GM19193 (cell line): ENCODE data around the gene SCAMP2.

Experiments used
- POLR2A ChIP-seq: IDR thresholded peaks from 4 replicates; pipeline ENCODE4 v1.6.1; 2011; ENCODE audit not compliant: insufficient read depth, insufficient read length; ENCODE audit errors: extremely low read depth

SCAMP2 gene

GRCh38 chr15:74873036-74873755 is at the start of gene SCAMP2:
Gene SCAMP2, minus strand, starts transcription at chr15:74873365. Its CDS starts 110 bp downstream, at chr15:74873255.
- peak; percentile 88 for TF ChIP-seq POLR2A

GRCh38 chr15:74920456-74920855 is 47.3 kb upstream of the SCAMP2 start:
- no peak for TF ChIP-seq POLR2A

GRCh38 chr15:74917676-74918075 is 44.5 kb upstream of the SCAMP2 start:
- TF ChIP-seq POLR2A = no peak

- no peak for TF ChIP-seq POLR2A
Measured at GRCh38 chr15:74913041-74913440, 39.9 kb upstream of the SCAMP2 start.

GRCh38 chr15:74908635-74909034 is 35.5 kb upstream of the SCAMP2 start:
- no peak for TF ChIP-seq POLR2A

- no peak for TF ChIP-seq POLR2A
Measured at GRCh38 chr15:74907163-74907870, 34.2 kb upstream of the SCAMP2 start.

GRCh38 chr15:74906450-74907162 is 33.4 kb upstream of the SCAMP2 start, which contains the start of gene FAM219B:
Gene FAM219B, minus strand, starts transcription at chr15:74906851. Its CDS starts 51 bp downstream, at chr15:74906800.
- peak; percentile 84 for TF ChIP-seq POLR2A

GRCh38 chr15:74906067-74906449 is 32.9 kb upstream of the SCAMP2 start:
- no peak for TF ChIP-seq POLR2A

- TF ChIP-seq POLR2A = no peak
Measured at GRCh38 chr15:74904190-74904805, 31.1 kb upstream of the SCAMP2 start.

GRCh38 chr15:74903676-74904075 is 30.5 kb upstream of the SCAMP2 start:
- no peak for TF ChIP-seq POLR2A

GRCh38 chr15:74902295-74903075 is 29.3 kb upstream of the SCAMP2 start:
- no peak for TF ChIP-seq POLR2A

- TF ChIP-seq POLR2A = no peak
Measured at GRCh38 chr15:74901612-74902063, 28.5 kb upstream of the SCAMP2 start.

GRCh38 chr15:74897300-74897701 is 24.1 kb upstream of the SCAMP2 start:
- TF ChIP-seq POLR2A = no peak

GRCh38 chr15:74896316-74896715 is 23.2 kb upstream of the SCAMP2 start:
- no peak for TF ChIP-seq POLR2A
